ENCODE measurements around the gene PAPSS1. TPM values are rescaled to one million over a fixed set of nuclear protein-coding genes. Genes with fewer than 3 reads are reported as not detected.

PAPSS1 gene
- polyA plus RNA-seq, 3 donors: 46.4 to 79.6 (median 64.8) TPM

DNA sequence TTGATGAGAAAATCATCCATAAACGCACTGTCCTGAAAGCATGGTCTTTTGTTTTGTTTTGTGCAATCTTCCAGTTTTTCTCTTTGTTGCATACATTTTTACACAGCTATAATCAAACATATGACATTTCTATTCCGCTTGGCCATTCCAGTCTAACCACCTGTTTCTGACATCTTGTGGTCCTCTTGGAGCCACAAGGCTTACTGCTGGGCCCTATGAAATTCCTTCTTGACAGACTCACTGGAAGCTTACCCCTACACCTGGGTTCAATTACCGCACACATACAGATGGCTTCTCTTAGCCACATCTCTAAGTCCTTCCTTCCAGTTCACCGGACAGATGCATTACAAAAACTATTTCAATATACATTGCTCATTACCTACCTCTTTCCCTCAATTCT is 72.4 kb downstream of the PAPSS1 start:
- DNase-seq: no peak
- H3K9me3 Mint-ChIP-seq: peaks cover 2 to 11% (median 7%) of the 10 kb centered on the region in 7 donors
- TF ChIP-seq, protein P1, sequence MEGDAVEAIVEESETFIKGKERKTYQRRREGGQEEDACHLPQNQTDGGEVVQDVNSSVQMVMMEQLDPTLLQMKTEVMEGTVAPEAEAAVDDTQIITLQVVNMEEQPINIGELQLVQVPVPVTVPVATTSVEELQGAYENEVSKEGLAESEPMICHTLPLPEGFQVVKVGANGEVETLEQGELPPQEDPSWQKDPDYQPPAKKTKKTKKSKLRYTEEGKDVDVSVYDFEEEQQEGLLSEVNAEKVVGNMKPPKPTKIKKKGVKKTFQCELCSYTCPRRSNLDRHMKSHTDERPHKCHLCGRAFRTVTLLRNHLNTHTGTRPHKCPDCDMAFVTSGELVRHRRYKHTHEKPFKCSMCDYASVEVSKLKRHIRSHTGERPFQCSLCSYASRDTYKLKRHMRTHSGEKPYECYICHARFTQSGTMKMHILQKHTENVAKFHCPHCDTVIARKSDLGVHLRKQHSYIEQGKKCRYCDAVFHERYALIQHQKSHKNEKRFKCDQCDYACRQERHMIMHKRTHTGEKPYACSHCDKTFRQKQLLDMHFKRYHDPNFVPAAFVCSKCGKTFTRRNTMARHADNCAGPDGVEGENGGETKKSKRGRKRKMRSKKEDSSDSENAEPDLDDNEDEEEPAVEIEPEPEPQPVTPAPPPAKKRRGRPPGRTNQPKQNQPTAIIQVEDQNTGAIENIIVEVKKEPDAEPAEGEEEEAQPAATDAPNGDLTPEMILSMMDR (IDR thresholded peaks at IDR 0.05): no peak
- WGBS (ENCODE audit: insufficient coverage): 100% methylated on average over 4 of the region's 4 CpGs
- H3K27ac ChIP-seq (ENCODE audit: low read depth in 1 of 2, low read length in 2 of 2): no peak overlapping the region
- H3K4me1 Mint-ChIP-seq: peaks cover 6% of the 10 kb centered on the region
- no peak overlapping the region for H2AFZ ChIP-seq (ENCODE audit: insufficient read depth, low read depth, low read length, poor library complexity, severe bottlenecking)
- H3K27me3 ChIP-seq (ENCODE audit: control insufficient read depth in 2 of 2, insufficient read depth in 2 of 2, low read length in 2 of 2): no peaks in the 10 kb centered on the region
- no peaks in the 10 kb centered on the region for H3K4me1 ChIP-seq (ENCODE audit: control insufficient read depth in 1 of 2, insufficient read depth in 2 of 2, low read length in 2 of 2)
- H3K36me3 Mint-ChIP-seq: peaks cover 71 to 75% of the 10 kb centered on the region in 2 donors
- H3K27ac Mint-ChIP-seq: peak overlapping the region in 1 of 7 donors; percentile 0
- H3K79me2 ChIP-seq (ENCODE audit: insufficient read depth, low read length): no peaks in the 10 kb centered on the region
- H4K20me1 ChIP-seq (ENCODE audit: insufficient read depth, low read length): no peaks in the 10 kb centered on the region
- no peak overlapping the region for H3K4me3 Mint-ChIP-seq
- intact Hi-C loops (cut with micrococcal nuclease): no loop called here
- no peak overlapping the region for H3K4me2 ChIP-seq (replicated peaks; ENCODE audit: extremely low read depth, low read length, poor library complexity, severe bottlenecking)
- H3K9me3 ChIP-seq (replicated peaks in 1 of 2; ENCODE audit: control insufficient read depth in 1 of 2, insufficient read depth in 1 of 2, low read length in 2 of 2): peaks cover 8 to 13% of the 10 kb centered on the region in 2 donors
- H3K9ac ChIP-seq (ENCODE audit: insufficient read depth, low read length, poor library complexity, severe bottlenecking): no peak overlapping the region
- H3K36me3 ChIP-seq (replicated peaks in 1 of 2; ENCODE audit: control insufficient read depth in 1 of 2, insufficient read depth in 2 of 2, low read length in 2 of 2): peaks cover 37 to 83% of the 10 kb centered on the region in 2 donors
- H3K4me3 ChIP-seq (replicated peaks in 1 of 3; ENCODE audit: low read depth in 2 of 3, low read length in 3 of 3): no peak overlapping the region
- H3K27me3 Mint-ChIP-seq (ENCODE audit: low read depth in 3 of 3): no peaks in the 10 kb centered on the region

DNA sequence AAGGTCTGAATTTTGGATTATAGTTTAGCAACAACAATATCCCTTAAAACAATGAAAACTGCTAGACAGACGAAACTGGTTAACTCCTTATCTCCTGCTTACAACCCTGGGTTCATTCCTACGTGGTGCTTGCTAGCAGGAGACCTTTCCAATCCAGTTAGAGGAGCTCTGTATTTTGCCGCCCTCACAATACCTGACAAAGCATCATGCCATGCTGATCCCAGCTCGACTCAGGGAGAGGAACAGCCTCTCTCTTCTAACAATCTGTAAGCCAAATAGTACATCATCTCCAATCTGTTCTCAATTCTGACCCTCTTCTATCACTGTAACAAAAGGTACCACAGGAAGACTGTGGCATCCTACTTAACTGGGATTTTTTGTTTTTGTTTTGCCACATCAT is 74.4 kb downstream of the PAPSS1 start:
- WGBS (ENCODE audit: insufficient coverage): no CpG with 5 or more reads among the region's 4 CpGs
- Mint-ChIP-seq H3K4me3 (no peak overlapping the region), H3K9me3 (peaks cover 0 to 2% (median 0%) of the 10 kb centered on the region in 7 donors), H3K27me3 (ENCODE audit: low read depth in 3 of 3) (no peaks in the 10 kb centered on the region), H3K36me3 (peaks cover 63% of the 10 kb centered on the region in 2 donors), H3K4me1 (peaks cover 2% of the 10 kb centered on the region), H3K27ac (no peak overlapping the region)
- no peaks in the 10 kb centered on the region for H3K9me3 ChIP-seq (replicated peaks in 1 of 2; ENCODE audit: control insufficient read depth in 1 of 2, insufficient read depth in 1 of 2, low read length in 2 of 2)
- H2AFZ ChIP-seq (ENCODE audit: insufficient read depth, low read depth, low read length, poor library complexity, severe bottlenecking): no peak overlapping the region
- no peaks in the 10 kb centered on the region for H3K79me2 ChIP-seq (ENCODE audit: insufficient read depth, low read length)
- H3K4me1 ChIP-seq (ENCODE audit: control insufficient read depth in 1 of 2, insufficient read depth in 2 of 2, low read length in 2 of 2): no peaks in the 10 kb centered on the region
- no peak overlapping the region for H3K4me2 ChIP-seq (replicated peaks; ENCODE audit: extremely low read depth, low read length, poor library complexity, severe bottlenecking)
- TF ChIP-seq, protein P1 (IDR thresholded peaks at IDR 0.05): no peak
- no peak overlapping the region for H3K4me3 ChIP-seq (replicated peaks in 1 of 3; ENCODE audit: low read depth in 2 of 3, low read length in 3 of 3)
- no peak for DNase-seq
- peaks cover 20 to 74% of the 10 kb centered on the region in 2 donors for H3K36me3 ChIP-seq (replicated peaks in 1 of 2; ENCODE audit: control insufficient read depth in 1 of 2, insufficient read depth in 2 of 2, low read length in 2 of 2)
- intact Hi-C loops (cut with micrococcal nuclease): no loop called here
- H3K27me3 ChIP-seq (ENCODE audit: control insufficient read depth in 2 of 2, insufficient read depth in 2 of 2, low read length in 2 of 2): no peaks in the 10 kb centered on the region
- no peaks in the 10 kb centered on the region for H4K20me1 ChIP-seq (ENCODE audit: insufficient read depth, low read length)
- H3K9ac ChIP-seq (ENCODE audit: insufficient read depth, low read length, poor library complexity, severe bottlenecking): no peak overlapping the region
- H3K27ac ChIP-seq (ENCODE audit: low read depth in 1 of 2, low read length in 2 of 2): no peak overlapping the region

All from CD14-positive monocyte (primary cell).